HG02973 (cell line): ENCODE results near the gene ZNF616.
"Not testable (repeated sequence)": the region's sequence is repeated elsewhere in the genome, so short reads cannot be mapped to it uniquely, and the experiment has no call there.

ENCODE experiments used
- ATAC-seq: cut with Tn5 transposase; IDR thresholded peaks from one replicate; pipeline ENCODE4 v1.9.1; 2021; ENCODE audit warnings: moderate library complexity; ENCODE audit not compliant: unreplicated experiment

The ZNF616 gene

DNA sequence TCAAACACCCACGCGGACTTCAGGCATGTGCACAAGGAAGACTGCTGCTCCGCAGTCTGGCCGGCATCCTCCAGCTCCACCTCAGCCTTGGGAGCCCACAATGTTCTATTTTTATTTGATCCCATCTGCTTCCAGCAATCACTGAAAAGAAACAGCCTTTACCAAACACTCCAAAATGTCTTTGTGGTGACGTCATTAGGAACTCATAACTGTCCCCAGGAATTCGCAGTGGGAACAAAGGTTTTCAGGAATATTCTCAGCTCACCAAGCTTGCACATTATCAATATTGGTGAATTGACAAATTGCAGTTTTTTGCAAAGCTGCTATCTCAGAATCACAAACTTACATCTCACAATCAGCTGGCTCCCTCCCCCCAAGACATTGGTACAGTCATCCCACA, 29.0 kb downstream of the ZNF616 start:
- no peak for ATAC-seq

DNA sequence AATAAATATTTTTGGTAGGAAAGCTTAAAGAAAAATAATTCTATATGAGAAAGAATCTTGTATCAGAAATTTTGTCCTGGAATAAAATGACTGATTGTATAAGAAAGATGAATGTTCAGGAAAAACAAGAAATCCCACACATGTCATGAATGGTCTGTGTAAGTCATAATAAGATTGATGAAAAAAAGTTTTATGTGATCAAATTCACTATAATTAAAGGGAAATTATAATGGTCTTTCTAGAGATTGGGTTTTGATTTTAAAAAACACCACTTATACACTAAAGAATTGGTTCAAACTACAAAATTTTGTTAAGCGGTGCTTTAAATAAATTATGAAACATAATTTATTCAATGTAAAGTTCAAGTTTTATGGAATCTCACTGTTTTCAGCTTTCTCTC, 37.0 kb downstream of the ZNF616 start:
- ATAC-seq: no peak

DNA sequence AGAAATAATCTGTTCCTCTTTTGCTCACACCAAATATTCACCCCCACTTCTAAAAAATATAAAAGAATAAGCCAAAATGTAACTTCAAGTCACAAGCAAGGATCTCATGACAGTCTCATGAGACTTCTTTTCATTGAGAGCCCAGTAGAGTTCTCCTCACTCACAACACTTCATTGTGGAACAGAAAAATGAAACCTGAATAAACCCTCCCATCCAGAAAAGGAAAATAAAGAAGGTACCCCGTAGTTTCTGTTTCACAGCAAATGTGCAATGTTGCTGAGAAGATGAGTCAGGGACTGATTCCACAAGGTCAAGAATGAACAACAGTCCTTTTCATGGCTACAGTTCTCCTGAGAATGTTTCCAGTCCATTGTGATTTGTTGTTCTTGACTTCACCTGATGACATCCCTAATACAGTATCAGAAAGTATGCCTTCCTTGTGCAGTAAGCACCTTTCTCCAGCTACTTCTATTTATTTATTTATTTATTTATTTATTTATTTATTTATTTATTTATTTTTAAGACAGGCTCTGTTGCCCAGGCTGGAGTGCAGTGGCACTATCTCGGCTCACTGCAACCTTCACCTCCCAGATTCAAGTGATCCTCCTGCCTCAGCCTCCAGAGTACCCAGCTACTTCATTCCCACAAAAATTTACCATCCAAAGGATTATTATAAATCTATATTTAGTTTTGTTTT, 37.7 kb downstream of the ZNF616 start:
- ATAC-seq: no peak

DNA sequence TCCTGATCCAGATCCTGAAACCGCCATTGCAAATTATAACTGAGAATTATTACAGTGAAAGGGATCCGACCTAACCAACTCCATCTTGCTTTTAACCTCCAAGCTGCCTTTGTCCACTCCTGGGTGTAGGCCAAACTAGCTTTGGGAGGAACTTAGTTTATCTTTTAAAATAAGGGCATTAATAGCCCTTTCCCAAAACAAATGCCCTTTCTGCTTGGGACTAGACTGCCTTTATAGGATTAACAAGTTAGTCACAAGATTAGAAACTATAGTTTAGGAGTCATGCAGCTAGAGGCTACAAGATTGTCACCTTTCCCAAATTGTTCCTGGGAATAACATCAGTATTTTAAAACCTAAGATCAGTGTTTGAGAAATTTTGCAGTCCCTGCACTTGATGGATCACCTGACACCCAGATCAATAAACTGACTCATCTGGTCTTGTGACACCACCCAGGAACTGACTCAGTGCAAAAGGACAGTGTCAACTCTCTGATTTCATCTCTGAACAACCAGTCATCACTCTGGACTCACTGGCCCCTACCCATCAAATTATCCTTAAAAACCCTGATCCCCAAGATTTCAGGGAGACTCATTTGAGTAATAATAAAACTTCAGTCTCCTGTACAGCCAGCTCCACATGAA, 40.1 kb downstream of the ZNF616 start:
- ATAC-seq: no peak

DNA sequence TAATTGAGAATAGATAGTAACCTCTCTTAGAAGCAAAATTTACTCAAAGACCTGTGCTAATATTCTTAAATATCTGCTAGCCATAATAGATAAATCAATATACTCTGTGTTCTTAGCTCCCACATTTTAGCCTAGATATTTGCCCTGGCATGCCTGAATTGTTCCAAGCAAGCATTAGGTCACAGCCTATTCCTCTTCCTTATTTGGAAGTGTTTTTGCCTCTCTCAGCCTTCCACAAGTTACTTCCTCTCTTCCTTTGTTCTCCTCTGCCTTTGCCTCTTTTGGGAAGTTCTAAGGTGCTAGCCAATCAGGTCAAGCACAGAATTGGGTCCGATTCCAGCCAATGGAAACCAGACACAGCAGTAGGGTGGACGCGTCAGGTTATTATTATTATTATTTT, 43.3 kb downstream of the ZNF616 start:
- not testable (repeated sequence) for ATAC-seq

DNA sequence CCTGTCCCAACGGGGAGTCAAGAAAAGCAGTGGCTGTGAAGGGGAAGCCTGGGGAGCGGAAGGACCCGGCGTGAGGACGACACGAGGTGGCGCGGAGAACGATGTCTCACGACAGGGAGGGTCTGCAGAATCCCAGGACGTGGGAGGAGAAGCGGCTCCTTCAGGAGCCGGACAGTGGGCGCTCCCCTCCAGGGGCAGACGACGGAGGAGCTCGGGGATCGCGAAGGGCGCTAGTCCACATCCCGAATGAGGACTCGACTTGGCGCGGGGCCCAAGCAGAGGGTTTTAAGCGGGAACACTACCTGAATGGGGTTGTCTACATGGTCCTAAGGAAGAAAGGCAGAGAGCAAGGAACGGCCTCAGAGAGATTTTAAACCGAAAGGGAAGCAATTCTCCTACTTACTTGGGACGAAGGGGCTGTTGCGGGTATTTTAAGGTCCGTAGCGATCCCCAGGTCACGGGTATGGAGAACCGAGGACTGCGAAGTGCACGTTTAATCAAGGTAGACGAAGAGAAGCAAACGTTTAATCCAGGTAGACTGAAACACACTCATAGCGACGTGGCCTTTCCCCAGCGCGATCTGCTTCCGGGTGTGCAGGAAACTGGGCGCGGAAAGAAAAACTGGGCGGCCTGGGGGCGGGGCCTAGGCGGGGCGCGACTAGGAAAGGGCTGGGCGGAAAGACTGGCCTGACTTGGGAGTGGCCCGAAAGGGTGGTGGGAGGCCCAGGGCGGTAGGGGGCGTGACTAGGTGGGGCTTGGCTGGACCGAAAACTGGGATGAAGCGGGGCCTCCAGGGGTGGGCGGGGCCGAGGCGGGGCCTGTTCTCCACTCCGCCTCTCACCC, 44.3 kb downstream of the ZNF616 start, which contains the start of gene ZNF841:
Gene ZNF841, minus strand, starts transcription at position 594 of the 843 bp plus-strand sequence. CDS start 10,964 bp downstream, outside the sequence.
- peak; percentile 87 for ATAC-seq

DNA sequence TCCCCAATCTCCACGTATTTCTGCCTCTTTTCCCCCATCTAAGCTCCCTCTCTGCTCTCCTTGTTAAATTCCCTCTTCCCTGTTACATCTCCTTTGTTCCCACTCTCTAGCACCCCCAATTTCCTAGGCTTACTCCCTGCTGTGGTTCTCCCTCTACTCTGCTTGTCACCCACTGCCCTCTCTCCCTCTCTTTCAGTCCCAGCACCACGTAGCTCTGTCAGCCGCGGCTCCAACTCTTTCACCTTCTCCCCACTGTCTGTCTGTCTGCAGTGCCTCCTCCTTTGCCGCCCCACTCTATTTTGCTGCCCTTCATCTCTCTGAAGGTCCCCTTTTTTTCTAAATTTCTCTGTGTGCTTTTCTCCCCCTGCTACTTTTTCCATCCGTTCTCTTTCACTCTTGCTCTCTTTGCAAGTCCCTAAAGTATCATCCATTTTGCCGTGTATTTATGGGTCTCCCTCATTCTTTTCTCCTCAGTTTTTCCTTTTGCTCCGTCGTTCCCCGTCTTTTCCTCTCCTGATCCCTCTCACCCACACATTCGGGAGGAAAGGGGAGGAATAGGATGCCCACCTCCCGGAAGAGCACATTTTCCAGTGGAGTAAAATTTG, 45.1 kb downstream of the ZNF616 start:
- no peak for ATAC-seq

DNA sequence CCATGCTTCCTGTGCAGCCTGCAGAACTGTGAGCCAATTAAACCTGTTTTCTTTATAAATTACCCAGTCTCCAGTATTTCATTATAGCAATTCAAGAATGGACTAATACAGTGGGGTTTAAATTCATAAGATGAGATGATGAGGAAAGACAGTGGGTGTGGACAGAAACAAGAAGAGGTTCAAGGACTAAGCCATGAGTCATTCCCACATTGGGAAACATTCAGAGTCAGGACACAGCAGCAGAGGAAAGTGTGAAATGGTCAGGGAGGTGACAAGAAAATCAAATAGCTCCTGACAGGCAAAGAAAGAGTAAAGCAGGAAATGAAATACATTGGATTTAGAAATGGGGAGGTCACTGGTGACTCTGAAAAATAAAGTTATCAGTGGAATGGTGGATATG, 53.3 kb downstream of the ZNF616 start:
- no peak for ATAC-seq

DNA sequence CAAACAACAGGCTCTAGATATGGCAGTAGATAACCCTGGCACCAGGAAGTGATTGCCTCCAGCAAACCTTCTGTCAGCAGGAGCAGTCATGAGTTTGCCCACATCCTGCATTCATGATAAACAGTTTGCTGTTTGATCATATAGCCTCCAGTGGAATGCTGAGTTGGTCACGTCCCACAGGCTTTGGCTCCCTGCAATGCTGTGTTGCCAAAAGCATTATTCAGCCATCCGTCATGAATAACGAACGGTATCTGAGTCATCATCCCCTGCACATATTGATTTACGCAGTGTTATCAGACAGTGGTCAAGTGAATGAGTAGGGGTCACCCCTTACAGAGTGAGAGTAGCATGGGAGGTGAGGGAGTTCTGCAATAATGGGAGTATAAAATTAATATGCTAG, 69.2 kb downstream of the ZNF616 start:
- no peak for ATAC-seq

DNA sequence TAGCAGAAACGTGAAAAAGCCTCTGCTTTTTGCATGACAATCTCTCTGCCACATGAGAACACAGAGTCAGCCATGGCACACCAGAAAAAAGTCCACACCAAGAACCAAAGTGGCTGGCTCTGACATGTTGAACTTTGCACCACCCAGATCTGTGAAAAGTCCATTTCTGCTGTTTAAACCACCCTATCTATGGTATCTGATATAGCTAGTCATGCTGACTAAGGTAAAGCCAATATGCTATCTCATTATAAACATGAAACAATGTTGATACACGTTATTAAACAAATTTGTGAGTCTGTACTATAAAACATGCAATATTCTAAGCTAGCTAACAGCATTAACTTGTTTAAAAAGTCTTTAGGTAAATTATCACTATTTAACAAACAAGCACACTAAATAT, 70.1 kb downstream of the ZNF616 start:
- ATAC-seq: no peak

DNA sequence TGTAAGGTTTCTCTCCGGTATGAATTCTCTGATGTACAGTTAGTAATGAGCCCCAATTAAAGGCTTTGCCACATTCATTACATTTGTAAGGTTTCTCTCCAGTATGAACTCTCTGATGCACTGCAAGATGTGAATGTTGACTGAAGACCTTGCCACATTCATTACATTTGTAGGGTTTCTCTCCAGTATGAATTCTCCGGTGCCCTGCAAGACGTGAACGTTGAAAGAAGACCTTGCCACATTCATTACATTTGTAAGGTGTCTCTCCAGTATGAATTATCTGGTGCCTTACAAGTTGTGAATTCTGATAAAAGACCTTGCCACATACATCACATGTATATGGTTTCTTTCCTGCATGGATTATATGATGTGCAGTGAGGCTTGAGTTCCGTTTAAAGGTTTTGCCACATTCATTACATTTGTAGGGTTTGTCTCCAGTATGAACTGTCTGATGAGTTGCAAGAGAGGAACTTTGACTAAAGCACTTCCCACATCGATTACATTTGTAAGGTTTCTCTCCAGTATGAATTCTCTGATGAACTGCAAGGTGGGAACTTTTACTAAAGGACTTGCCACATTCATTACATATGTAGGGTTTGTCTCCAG, 73.4 kb downstream of the ZNF616 start:
- ATAC-seq: no peak

DNA sequence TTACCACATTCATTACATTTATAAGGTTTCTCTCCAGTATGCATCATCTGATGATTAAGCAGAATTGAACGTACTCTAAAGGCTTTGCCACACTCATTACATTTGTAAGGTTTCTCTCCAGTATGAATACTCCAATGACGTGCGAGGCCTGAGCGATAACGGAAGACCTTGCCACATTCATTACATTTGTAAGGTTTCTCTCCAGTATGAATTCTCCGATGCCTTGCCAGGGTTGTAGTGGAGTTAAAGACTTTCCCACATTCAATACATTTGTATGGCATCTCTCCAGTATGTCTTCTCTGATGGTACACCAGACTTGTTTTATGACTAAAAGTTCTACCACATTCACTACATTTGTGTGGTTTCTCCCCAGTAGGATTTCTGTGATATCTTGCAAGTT, 74.3 kb downstream of the ZNF616 start:
- ATAC-seq: no peak
